Epidermal melanocyte (primary cell): ENCODE data around the gene COX7A2L.

ENCODE experiments used
- DNase-seq: peaks from one replicate; pipeline ENCODE4 v3.0.0; 2011; ENCODE audit warnings: low spot score; ENCODE audit not compliant: insufficient read length

COX7A2L gene

GRCh38 chr2:42321452-42322064, 39.5 kb downstream of the COX7A2L start:
- no peak for DNase-seq

DNA sequence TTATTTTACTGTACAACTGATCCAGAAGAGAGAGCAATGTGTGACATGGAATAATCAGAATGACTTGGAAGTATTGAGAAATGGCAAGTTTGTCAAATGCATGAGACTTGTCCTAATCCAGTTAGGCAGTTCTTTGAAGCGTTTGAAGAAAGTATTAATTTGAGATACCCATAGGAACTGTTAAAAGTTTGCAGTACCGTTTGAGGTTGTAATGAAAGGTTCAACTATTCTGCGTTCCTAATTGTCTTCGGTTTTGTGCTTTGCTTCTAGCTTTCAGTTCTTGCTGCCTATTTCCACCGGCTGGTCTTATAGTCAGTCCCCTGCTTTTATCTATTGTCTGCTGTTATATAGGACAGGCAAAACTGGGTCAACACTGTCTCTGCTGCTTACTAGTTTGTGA, 41.8 kb downstream of the COX7A2L start:
- DNase-seq: no peak

DNA sequence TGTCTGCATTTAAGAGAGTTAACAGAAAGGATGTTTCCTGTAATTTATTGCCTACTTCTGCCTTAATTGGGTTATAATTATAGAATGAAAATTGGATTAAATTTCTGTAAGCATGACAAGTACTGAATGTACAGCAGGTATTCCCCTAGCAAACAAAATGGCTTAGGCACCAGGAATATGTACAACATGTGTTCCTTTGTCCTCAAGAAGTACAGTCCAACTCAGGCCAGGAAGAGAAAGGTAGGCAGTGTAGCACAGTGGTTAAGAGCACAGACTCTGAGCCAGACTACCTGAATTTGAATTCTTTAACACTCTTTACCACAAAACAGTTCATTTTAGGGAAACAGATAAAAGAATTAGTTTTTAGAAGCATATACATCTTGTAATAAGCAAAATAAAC, 43.1 kb downstream of the COX7A2L start:
- DNase-seq: no peak

GRCh38 chr2:42317486-42317885, 43.5 kb downstream of the COX7A2L start:
- no peak for DNase-seq

DNA sequence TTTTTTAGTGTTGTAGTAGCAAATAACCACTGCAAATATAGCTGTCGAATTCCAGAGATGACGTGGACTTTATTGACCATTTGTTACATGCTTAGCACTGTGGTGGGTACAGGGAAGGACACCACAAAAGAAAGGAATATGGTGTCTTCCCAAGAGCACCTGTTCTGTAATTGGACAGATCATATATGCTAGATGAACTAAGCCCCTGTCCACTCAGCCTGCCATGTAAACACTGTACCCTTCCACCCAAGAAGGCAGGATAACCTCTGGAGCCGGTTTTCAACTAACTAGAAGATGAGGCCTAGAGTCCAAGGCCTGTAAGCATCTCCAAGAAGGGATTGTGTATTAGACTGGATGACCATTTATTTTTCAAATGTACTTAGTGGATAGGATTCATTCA, 44.1 kb downstream of the COX7A2L start:
- no peak for DNase-seq

DNA sequence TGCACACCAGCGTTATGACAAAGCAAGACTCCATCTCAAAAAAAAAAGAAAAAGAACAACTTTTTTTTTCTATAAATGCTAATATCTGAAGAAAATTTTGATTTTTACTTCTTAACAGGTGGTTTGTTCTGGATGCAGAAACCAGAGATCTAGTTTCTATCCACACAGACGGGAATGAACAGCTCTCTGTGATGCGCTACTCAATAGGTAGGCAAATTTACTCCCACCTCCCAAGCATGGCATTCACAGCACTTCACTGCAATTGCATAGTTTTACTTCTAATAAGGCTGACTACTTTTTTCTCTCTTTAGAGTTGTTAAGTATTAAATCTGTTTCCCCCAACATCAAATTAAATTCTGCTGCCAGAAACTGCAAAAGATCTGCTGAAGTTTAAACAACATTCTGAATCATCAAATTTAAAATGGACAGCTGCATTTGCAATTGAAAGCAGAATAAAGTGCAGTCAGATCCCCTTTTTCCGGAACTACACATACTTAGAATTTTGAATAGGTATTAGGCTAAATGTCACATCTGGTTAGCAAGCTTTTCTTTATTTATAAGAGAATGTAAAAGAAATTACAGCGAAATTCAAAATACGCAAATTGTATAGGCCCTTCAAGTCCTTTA, 45.1 kb downstream of the COX7A2L start:
- DNase-seq: no peak

- DNase-seq: no peak
These were observed 46.0 kb downstream of the COX7A2L start for GRCh38 chr2:42314892-42315468.

DNA sequence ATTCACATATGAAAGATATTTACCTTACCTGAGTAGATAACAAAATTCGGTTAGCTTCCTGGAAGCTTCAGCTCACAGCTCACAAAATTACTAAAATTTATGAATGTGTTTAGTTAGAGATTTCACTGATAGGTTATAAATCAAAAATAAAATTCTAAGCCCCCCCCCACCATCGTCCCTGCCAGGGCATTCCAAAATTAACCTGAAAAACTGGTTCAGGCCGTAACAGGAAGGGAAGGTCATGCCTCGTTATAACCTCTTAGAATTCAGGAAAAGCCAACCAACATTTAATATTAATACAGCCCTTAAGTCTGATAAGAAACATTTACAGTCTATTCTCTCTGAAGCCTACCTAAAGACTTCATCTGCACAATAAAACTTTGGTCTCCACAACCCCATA, 48.9 kb downstream of the COX7A2L start:
- no peak for DNase-seq

DNA sequence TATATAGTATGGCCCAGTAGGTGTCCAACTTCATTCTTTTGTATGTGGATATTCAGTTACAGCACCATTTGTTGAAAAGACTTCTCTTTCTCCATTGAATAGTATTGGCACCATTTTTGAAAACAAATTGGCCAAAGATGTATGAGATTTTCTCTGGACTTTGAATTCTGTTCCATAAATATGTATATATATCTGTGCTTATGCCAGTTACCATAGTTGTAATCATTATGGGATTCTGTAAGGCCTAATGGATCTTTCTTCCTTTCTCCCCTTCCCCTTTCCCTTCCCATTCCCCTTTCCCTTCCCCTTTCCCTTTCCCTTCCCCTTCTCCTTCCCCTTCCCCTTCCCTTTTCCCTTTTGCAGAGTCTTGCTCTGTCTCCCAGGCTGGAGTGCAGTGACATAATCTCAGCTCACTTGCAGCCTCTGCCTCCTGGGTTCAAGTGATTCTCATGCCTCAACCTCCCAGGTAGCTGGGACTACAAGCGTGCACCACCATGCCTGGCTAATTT, 51.0 kb downstream of the COX7A2L start:
- DNase-seq: no peak

GRCh38 chr2:42309366-42309765, 51.7 kb downstream of the COX7A2L start:
- no peak for DNase-seq

- no peak for DNase-seq
These were observed 53.8 kb downstream of the COX7A2L start for GRCh38 chr2:42307180-42307579.

DNA sequence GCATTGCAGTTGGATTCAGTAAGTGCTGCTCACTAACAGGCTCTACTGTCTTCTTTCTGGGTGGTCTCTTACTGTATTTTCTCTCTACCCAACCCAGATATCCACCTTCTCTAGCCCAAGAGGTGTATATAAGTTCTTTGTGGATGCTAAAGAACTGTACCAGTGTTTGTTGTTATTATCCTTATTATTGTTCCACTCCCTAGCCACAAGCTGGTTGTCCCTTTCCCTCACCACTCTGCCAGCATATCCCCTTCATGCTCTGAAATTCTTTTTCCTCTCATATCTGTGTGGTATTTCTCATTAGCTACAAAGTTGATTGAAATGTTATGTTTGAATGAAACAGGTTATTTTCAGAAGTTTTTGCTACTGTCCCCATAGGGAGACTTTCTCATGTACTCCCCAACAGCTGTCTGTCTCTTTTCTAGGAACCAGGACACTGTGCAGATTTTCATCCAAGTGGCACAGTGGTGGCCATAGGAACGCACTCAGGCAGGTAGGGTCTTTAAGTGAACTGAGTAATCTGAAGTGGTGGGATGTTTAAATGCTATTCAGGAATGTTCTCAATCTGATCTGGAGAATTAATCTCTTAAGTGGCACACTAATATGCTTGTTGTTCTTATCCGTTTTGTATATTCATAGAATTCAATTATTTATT, 56.8 kb downstream of the COX7A2L start:
- no peak for DNase-seq

GRCh38 chr2:42303252-42303651, 57.8 kb downstream of the COX7A2L start:
- no peak for DNase-seq

GRCh38 chr2:42300527-42300926, 60.5 kb downstream of the COX7A2L start:
- DNase-seq: no peak
